Gastroesophageal sphincter (tissue), 4 donors: Measurements from ENCODE around the gene ZNF622. TPM values are rescaled to one million over a fixed set of nuclear protein-coding genes. Genes with fewer than 3 reads are reported as not detected.

ENCODE experiments used
- ATAC-seq: fragments of 150-250 bp; one replicate; pipeline ENCODE4 v1.9.1; 2016; ENCODE audit warnings: mild to moderate bottlenecking, moderate library complexity
- H3K27ac ChIP-seq, 4 donors: fragments of 200-600 bp; sonication (generic) in 3 of 4; 1 replicate in 3 of 4; 2 replicates in 1 of 4; pipeline ENCODE4 v1.5.1; 2016 to 2019
- H3K27me3 ChIP-seq: fragments of 200-600 bp; sonication (generic); one replicate; pipeline ENCODE4 v1.5.1; 2019
- H3K36me3 ChIP-seq, 2 donors: fragments of 200-600 bp; sonication (generic); one replicate each; pipeline ENCODE4 v1.5.1; 2019; ENCODE audit warnings: control low read depth in 1 of 2
- H3K4me1 ChIP-seq, 3 donors: fragments of 200-600 bp; sonication (generic); 1 replicate in 2 of 3; 2 replicates in 1 of 3; pipeline ENCODE4 v1.5.1; 2016 to 2019; ENCODE audit warnings: control low read depth in 2 of 3
- H3K4me3 ChIP-seq, 2 donors: fragments of 200-600 bp; sonication (generic); one replicate each; pipeline ENCODE4 v1.5.1; 2019; ENCODE audit warnings: mild to moderate bottlenecking in 1 of 2, moderate library complexity in 1 of 2
- H3K9me3 ChIP-seq, 3 donors: fragments of 200-600 bp; sonication (generic); one replicate each; pipeline ENCODE4 v1.5.1; 2017 to 2019; ENCODE audit warnings: control low read depth in 2 of 3
- EP300 ChIP-seq: sonication (generic); formaldehyde crosslinking; IDR thresholded peaks from one replicate; pipeline ENCODE4 v1.6.1; 2017; ENCODE audit warnings: antibody characterized with exemption, mild to moderate bottlenecking
- POLR2A ChIP-seq, 2 donors: fragments of 450-650 bp; IDR thresholded peaks; one replicate each; pipeline ENCODE4 v1.6.1; 2017; ENCODE audit warnings: antibody characterized with exemption in 2 of 2, mild to moderate bottlenecking in 2 of 2, moderate library complexity in 1 of 2
- POLR2AphosphoS5 ChIP-seq: sonication (generic); formaldehyde crosslinking; IDR thresholded peaks from one replicate; pipeline ENCODE4 v1.6.1; 2017; ENCODE audit warnings: antibody characterized with exemption
- WGBS, 2 donors: methylation state at CpG; one replicate each; pipeline ENCODE4 v1.1.5; 2018; ENCODE audit warnings: low coverage in 1 of 2; 5-methylcytosine and 5-hydroxymethylcytosine counted together
- total RNA-seq, 4 donors: library from RNA; depleted of rRNA; stranded (reverse); fragments of >200 nt; gene quantifications; one replicate each; pipeline ENCODE4 v1.1.0, GENCODE V29; 2016
- TF ChIP-seq, protein P1 (sequence below), 4 experiments: fragments of 200-600 bp in 2 of 4; fragments of 450-650 bp in 2 of 4; sonication (generic) in 1 of 4; IDR thresholded peaks; one replicate each; pipeline ENCODE4 v1.5.1; 2017 to 2019; ENCODE audit warnings: antibody characterized with exemption in 4 of 4, mild to moderate bottlenecking in 2 of 4, moderate library complexity in 2 of 4

The ZNF622 gene
- total RNA-seq, 4 donors from 2014 or later: 23.8 to 32.3 (median 29.7) TPM

DNA sequence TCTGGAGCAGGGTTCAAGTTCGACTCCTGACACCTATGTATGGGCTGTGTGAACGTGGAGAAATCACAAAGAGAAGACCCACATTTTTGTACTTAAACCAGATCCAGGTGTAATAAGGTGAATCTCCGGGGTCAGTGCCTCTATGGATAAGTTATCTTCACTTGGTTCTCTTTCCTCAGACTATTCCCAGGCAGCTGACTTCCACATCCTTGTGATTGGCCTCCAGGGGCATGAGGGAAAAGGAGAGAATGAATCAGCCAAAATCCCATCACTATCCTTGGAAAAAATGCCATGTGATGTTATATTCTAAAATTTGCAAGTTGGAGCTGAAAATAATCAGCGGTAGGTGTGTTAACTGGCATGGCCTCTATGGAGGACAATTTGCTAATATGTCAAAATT is 37.2 kb downstream of the ZNF622 start:
- Histone ChIP-seq H3K36me3 (no peaks in the 10 kb centered on the region), H3K27me3 (peaks cover 20% of the 10 kb centered on the region), H3K4me3 (no peak overlapping the region), H3K4me1 (no peaks in the 10 kb centered on the region), H3K9me3 (no peaks in the 10 kb centered on the region), H3K27ac (no peak overlapping the region)
- no peak for TF ChIP-seq EP300
- 63 to 86% methylated on average over 4 of the region's 4 CpGs for WGBS, 2 donors
- no peak for ATAC-seq

DNA sequence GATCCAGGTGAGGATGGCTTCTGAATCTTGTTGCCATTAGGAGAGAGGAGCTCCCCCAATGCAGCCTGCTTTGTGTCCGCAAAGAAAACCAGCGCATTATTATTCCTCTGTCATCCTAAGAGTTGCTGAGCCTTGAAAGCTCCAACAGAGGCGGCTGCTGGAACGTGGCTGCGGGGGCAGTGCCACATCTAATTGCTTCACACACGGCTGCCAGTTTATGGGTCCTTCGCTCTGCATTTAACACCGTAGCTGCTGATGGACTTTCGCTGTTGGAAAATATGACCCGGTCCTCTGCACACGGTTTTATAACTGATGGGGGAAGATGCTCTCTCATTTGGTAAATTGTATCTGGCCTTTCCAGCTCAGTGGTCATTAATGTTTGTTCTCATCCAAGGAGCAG is 38.0 kb downstream of the ZNF622 start:
- H3K4me3 ChIP-seq: no peak overlapping the region
- no peaks in the 10 kb centered on the region for H3K4me1 ChIP-seq
- WGBS, 2 donors: 41 to 43% methylated on average over 10 to 11 of the region's 11 CpGs
- no peaks in the 10 kb centered on the region for H3K36me3 ChIP-seq
- no peak for TF ChIP-seq POLR2A (IDR thresholded peaks at IDR 0.05)
- no peak for TF ChIP-seq POLR2AphosphoS5
- no peak for TF ChIP-seq EP300
- TF ChIP-seq, protein P1, sequence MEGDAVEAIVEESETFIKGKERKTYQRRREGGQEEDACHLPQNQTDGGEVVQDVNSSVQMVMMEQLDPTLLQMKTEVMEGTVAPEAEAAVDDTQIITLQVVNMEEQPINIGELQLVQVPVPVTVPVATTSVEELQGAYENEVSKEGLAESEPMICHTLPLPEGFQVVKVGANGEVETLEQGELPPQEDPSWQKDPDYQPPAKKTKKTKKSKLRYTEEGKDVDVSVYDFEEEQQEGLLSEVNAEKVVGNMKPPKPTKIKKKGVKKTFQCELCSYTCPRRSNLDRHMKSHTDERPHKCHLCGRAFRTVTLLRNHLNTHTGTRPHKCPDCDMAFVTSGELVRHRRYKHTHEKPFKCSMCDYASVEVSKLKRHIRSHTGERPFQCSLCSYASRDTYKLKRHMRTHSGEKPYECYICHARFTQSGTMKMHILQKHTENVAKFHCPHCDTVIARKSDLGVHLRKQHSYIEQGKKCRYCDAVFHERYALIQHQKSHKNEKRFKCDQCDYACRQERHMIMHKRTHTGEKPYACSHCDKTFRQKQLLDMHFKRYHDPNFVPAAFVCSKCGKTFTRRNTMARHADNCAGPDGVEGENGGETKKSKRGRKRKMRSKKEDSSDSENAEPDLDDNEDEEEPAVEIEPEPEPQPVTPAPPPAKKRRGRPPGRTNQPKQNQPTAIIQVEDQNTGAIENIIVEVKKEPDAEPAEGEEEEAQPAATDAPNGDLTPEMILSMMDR (IDR thresholded peaks at IDR 0.05): no peak
- no peak for ATAC-seq
- no peaks in the 10 kb centered on the region for H3K9me3 ChIP-seq
- peaks cover 20% of the 10 kb centered on the region for H3K27me3 ChIP-seq
- no peak overlapping the region for H3K27ac ChIP-seq

DNA sequence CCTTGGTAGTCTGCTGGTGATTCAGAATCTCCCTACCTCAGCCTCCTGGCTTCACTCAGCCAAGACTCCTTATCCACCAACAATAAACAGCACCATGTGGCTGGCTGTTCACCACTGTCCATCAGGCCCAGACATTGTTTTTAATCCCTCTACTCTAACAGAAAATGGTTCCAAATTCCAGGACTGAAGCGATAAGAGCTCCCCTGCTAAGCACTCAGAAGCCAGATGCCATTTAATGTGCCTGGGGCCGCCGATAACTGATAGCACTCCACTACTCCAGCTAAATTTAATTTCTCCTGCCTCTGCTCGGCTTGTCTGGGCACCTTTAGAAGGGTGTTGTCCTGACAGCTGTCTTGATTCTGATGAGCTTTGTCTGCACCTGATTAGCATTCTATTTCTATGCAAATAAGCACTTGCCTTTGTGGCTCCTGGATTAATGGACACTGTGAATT is 47.1 kb downstream of the ZNF622 start:
- no peaks in the 10 kb centered on the region for H3K36me3 ChIP-seq
- ATAC-seq: no peak
- no peaks in the 10 kb centered on the region for H3K27me3 ChIP-seq
- TF ChIP-seq, protein P1 (IDR thresholded peaks at IDR 0.05): no peak
- TF ChIP-seq POLR2A (IDR thresholded peaks at IDR 0.05) (no peak), POLR2AphosphoS5 (no peak), EP300 (no peak)
- no peaks in the 10 kb centered on the region for H3K9me3 ChIP-seq
- no peak overlapping the region for H3K27ac ChIP-seq
- H3K4me3 ChIP-seq: no peak overlapping the region
- H3K4me1 ChIP-seq: no peaks in the 10 kb centered on the region
- WGBS, 2 donors: 41 to 59% methylated on average over 4 of the region's 4 CpGs

DNA sequence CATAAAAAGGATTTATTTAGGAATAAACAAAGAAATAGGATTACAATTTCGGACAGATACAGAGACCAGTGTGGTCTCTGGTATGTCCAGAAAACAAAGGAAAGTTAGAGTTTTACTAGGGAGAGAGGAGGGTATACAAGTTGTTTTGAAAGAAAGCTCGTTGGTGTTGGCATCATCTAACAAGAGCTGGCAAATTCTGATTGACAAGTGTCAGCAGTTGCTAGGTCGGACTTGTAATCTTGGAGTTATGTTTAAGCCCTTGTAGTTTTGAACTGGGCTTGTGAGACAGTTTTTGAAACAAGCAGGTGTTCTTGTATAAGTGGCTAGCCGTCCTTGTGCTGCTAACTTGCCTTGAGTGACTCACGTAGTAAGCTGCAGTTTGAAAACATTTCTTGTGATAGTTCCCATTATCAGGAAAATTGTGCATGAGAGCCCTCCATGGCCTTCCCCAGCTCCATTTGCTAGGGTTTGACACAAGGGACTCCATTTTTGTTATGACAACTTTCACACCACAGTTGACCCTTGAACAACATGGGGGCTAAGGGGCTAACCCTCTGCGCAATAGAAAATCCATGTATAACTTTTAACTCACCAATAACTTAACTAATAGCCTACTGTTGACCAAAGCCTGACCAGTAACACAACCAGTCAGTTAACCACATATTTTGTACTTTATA is 48.1 kb downstream of the ZNF622 start:
- TF ChIP-seq, protein P1 (IDR thresholded peaks at IDR 0.05): no peak
- TF ChIP-seq POLR2A (IDR thresholded peaks at IDR 0.05) (no peak), EP300 (no peak), POLR2AphosphoS5 (no peak)
- WGBS, 2 donors: 81 to 83% methylated on average over 6 of the region's 6 CpGs
- Histone ChIP-seq H3K4me1 (no peaks in the 10 kb centered on the region), H3K4me3 (no peak overlapping the region), H3K27ac (no peak overlapping the region), H3K27me3 (no peaks in the 10 kb centered on the region), H3K9me3 (no peaks in the 10 kb centered on the region), H3K36me3 (no peaks in the 10 kb centered on the region)
- no peak for ATAC-seq

DNA sequence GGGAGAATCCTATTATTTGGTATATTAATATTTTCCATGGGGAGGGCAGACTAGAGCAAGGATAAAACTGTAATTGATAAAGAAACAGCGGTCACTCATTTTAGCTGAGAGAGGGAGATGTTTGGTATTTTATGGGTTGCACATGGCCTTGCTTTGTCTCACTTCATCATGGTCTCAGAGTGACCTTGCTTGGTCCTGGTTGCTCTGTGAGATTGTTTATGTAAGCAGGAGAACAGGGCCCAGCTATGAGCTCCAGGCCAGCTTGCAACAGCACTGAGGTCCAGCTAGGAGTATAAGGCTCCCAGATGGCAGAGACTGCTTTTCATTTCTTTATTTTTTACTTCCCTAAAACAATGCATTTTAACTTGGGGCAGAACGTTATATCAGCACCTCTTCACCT is 50.7 kb downstream of the ZNF622 start:
- no peak overlapping the region for H3K4me3 ChIP-seq
- no peaks in the 10 kb centered on the region for H3K36me3 ChIP-seq
- H3K27ac ChIP-seq: no peak overlapping the region
- no peak for ATAC-seq
- H3K27me3 ChIP-seq: no peaks in the 10 kb centered on the region
- no peaks in the 10 kb centered on the region for H3K9me3 ChIP-seq
- no peaks in the 10 kb centered on the region for H3K4me1 ChIP-seq
- TF ChIP-seq EP300: no peak
- TF ChIP-seq, protein P1 (IDR thresholded peaks at IDR 0.05): no peak
- no peak for TF ChIP-seq POLR2A (IDR thresholded peaks at IDR 0.05)
- no peak for TF ChIP-seq POLR2AphosphoS5
- WGBS, 2 donors: 76% methylated on average over 2 of the region's 2 CpGs
